Measurements from ENCODE around the gene WDR31.

DNA sequence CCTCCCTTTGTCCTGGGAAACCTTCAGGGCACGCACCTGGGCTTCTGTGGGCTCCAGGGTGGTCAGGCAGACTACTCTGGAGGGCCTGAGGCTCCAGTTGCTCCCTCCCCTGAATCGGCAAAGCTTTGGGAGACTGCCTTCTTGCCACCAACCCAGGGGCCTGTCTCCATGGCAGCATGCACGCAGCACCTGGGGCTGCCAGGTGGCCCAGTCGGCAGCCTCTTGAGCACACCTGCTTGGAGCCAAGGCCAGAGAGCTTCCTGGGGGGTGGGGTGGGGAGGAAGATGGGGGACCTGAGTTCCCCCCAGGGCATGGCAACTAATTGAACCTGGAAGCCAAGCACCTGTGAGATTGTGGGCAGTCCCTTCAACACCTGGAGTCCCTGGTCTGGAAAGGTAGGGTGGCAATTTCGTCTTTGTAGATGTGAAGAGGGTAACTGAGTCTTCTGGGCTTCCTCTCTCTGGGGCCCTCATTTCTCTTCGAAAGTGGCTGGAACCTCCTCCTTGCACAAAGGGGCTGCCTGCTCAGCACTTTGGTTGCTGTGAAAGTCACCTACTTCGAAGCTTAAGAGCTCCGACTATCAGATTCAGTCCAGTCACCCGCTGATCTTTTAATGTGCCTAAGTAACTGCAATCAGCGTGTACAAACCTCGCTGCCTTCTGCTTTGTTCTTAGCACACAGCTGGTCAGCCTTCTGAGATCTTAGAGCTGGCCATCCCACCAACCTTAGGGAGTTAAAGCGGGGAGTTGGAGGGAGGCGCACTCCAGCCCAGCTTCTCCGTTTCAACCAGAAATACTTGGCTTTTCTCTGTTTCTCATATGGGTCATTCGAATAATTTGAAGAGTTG lies 40.9 kb downstream of the WDR31 start:
- TF ChIP-seq, protein P1, sequence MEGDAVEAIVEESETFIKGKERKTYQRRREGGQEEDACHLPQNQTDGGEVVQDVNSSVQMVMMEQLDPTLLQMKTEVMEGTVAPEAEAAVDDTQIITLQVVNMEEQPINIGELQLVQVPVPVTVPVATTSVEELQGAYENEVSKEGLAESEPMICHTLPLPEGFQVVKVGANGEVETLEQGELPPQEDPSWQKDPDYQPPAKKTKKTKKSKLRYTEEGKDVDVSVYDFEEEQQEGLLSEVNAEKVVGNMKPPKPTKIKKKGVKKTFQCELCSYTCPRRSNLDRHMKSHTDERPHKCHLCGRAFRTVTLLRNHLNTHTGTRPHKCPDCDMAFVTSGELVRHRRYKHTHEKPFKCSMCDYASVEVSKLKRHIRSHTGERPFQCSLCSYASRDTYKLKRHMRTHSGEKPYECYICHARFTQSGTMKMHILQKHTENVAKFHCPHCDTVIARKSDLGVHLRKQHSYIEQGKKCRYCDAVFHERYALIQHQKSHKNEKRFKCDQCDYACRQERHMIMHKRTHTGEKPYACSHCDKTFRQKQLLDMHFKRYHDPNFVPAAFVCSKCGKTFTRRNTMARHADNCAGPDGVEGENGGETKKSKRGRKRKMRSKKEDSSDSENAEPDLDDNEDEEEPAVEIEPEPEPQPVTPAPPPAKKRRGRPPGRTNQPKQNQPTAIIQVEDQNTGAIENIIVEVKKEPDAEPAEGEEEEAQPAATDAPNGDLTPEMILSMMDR (IDR thresholded peaks at IDR 0.05), result no peak
- TF ChIP-seq POLR2A (IDR thresholded peaks at IDR 0.05), result no peak
